NCI-H1417 treated with DMSO at 0.1 percent for 48 hours (cell line): ENCODE measurements around the gene STAT3.
A peak's percentile ranks its signal among the peaks of the same experiment; 100 is the strongest.
"Not testable (repeated sequence)": the region's sequence is repeated elsewhere in the genome, so short reads cannot be mapped to it uniquely, and the experiment has no call there.

Experiments
- DNase-seq: peaks from one replicate; lab custom pipeline; 2025; lab: John Stamatoyannopoulos, UW

The STAT3 gene

GRCh38 chr17:42346481-42346880 is 41.8 kb downstream of the STAT3 start:
- no peak for DNase-seq

- DNase-seq = no peak
These were observed 42.7 kb downstream of the STAT3 start for GRCh38 chr17:42345396-42346073.

GRCh38 chr17:42342242-42343008 is 45.8 kb downstream of the STAT3 start:
- no peak for DNase-seq

- no peak for DNase-seq
These were observed 46.7 kb downstream of the STAT3 start for GRCh38 chr17:42341568-42341967.

GRCh38 chr17:42340691-42341127 is 47.5 kb downstream of the STAT3 start:
- DNase-seq = no peak

- DNase-seq = no peak
These were observed 49.0 kb downstream of the STAT3 start for GRCh38 chr17:42339221-42339620.

GRCh38 chr17:42338427-42338985 is 49.7 kb downstream of the STAT3 start:
- DNase-seq = no peak

GRCh38 chr17:42337442-42337841 is 50.8 kb downstream of the STAT3 start:
- no peak for DNase-seq

- DNase-seq = no peak
These were observed 53.6 kb downstream of the STAT3 start for GRCh38 chr17:42334677-42335076.

GRCh38 chr17:42333053-42333452 is 55.2 kb downstream of the STAT3 start:
- no peak for DNase-seq

- DNase-seq = no peak
These were observed 58.9 kb downstream of the STAT3 start for GRCh38 chr17:42329025-42329976.

GRCh38 chr17:42325026-42325425 is 63.2 kb downstream of the STAT3 start:
- DNase-seq = no peak

- no peak for DNase-seq
These were observed 64.9 kb downstream of the STAT3 start for GRCh38 chr17:42323268-42323773.

GRCh38 chr17:42322382-42323267 is 65.6 kb downstream of the STAT3 start:
- DNase-seq = peak; percentile 28

GRCh38 chr17:42321555-42321954 is 66.7 kb downstream of the STAT3 start:
- no peak for DNase-seq

- not testable (repeated sequence) for DNase-seq
These were observed 70.3 kb downstream of the STAT3 start for GRCh38 chr17:42317967-42318366.

- no peak for DNase-seq
These were observed 70.9 kb downstream of the STAT3 start for GRCh38 chr17:42317266-42317845.

- DNase-seq = no peak
These were observed 71.5 kb downstream of the STAT3 start for GRCh38 chr17:42316755-42317154.

GRCh38 chr17:42315402-42316156 is 72.7 kb downstream of the STAT3 start:
- DNase-seq = no peak
